Loucy (cell line): ENCODE measurements around the gene TTC21A.

Source experiments
- H2AFZ ChIP-seq: fragments of 200-600 bp; sonication (generic); 2 replicates; pipeline ENCODE4 v1.6.0; 2016; ENCODE audit warnings: antibody characterized with exemption, mild to moderate bottlenecking, low read length, moderate library complexity
- H3F3A ChIP-seq: fragments of 200-600 bp; 2 replicates; pipeline ENCODE4 v1.6.0; 2016; ENCODE audit warnings: antibody characterized with exemption, low read depth, mild to moderate bottlenecking
- H3K27me3 ChIP-seq: fragments of 200-600 bp; sonication (generic); 2 replicates; pipeline ENCODE4 v1.6.1; 2014; ENCODE audit warnings: low read length, mild to moderate bottlenecking; ENCODE audit not compliant: insufficient read depth, poor library complexity, severe bottlenecking
- H3K36me3 ChIP-seq: fragments of 200-600 bp; sonication (generic); 2 replicates; pipeline ENCODE4 v1.6.1; 2016; ENCODE audit warnings: low read length; ENCODE audit not compliant: insufficient read depth
- H3K4me1 ChIP-seq: fragments of 200-600 bp; sonication (generic); 2 replicates; pipeline ENCODE4 v1.5.1; 2014; ENCODE audit warnings: low read length, mild to moderate bottlenecking; ENCODE audit not compliant: insufficient read depth, poor library complexity, severe bottlenecking
- H3K4me2 ChIP-seq: fragments of 200-600 bp; sonication (generic); 2 replicates; pipeline ENCODE4 v1.6.0; 2014; ENCODE audit warnings: antibody characterized with exemption, low read length, low read depth, mild to moderate bottlenecking; ENCODE audit not compliant: poor library complexity, severe bottlenecking
- H3K4me3 ChIP-seq: fragments of 200-600 bp; sonication (generic); 2 replicates; pipeline ENCODE4 v1.5.1; 2014; ENCODE audit warnings: low read length, mild to moderate bottlenecking, mixed read lengths; ENCODE audit not compliant: poor library complexity, severe bottlenecking
- H3K79me2 ChIP-seq: fragments of 200-600 bp; sonication (generic); 2 replicates; pipeline ENCODE4 v1.6.1; 2014; ENCODE audit warnings: low read length; ENCODE audit not compliant: insufficient read depth
- H3K9ac ChIP-seq: fragments of 200-600 bp; sonication (generic); 2 replicates; pipeline ENCODE4 v1.6.0; 2014; ENCODE audit warnings: mild to moderate bottlenecking, low read depth, low read length, moderate library complexity; ENCODE audit not compliant: poor library complexity, severe bottlenecking
- H3K9me2 ChIP-seq: fragments of 200-600 bp; sonication (generic); replicated peaks from 2 replicates; pipeline ENCODE4 v1.6.1; 2016; ENCODE audit warnings: low read depth, low read length, mixed read lengths
- H3K9me3 ChIP-seq: fragments of 200-600 bp; sonication (generic); 2 replicates; pipeline ENCODE4 v1.6.1; 2014; ENCODE audit warnings: mild to moderate bottlenecking, antibody characterized with exemption, low read length, low read depth; ENCODE audit not compliant: insufficient read depth
- H4K20me1 ChIP-seq: fragments of 200-600 bp; sonication (generic); 2 replicates; pipeline ENCODE4 v1.6.0; 2014; ENCODE audit warnings: antibody characterized with exemption, low read length, mild to moderate bottlenecking; ENCODE audit not compliant: insufficient read depth, poor library complexity, severe bottlenecking
- CTCF ChIP-seq: fragments of 200-600 bp; sonication (generic); conservative IDR thresholded peaks from 2 replicates; pipeline ENCODE4 v1.5.1; 2014; ENCODE audit warnings: mild to moderate bottlenecking, antibody characterized with exemption, low read length
- EZH2phosphoT487 ChIP-seq: fragments of 200-600 bp; IDR thresholded peaks from 2 replicates; pipeline ENCODE4 v1.6.1; 2018; ENCODE audit warnings: antibody characterized with exemption, mild to moderate bottlenecking, moderate library complexity, borderline replicate concordance

The TTC21A gene

GRCh38 chr3:39090922-39091321 lies 16.6 kb upstream of the TTC21A start:
- Histone ChIP-seq H3K36me3 (peaks cover 94% of the 10 kb centered on the region; the same call in 1 of the 2 replicates), H3K27me3 (no peaks in the 10 kb centered on the region)

GRCh38 chr3:39094851-39095677 lies 12.4 kb upstream of the TTC21A start:
- Histone ChIP-seq H2AFZ (no peak overlapping the region), H3K27me3 (no peaks in the 10 kb centered on the region), H3K4me3 (no peak overlapping the region), H3K9me3 (no peaks in the 10 kb centered on the region), H3K4me2 (no peak overlapping the region), H3K79me2 (no peaks in the 10 kb centered on the region), H3K9ac (no peak overlapping the region), H3F3A (no peaks in the 10 kb centered on the region), H4K20me1 (no peaks in the 10 kb centered on the region), H3K9me2 (no peaks in the 10 kb centered on the region), H3K36me3 (peaks cover 96% of the 10 kb centered on the region; the same call in 1 of the 2 replicates), H3K4me1 (no peaks in the 10 kb centered on the region)
- TF ChIP-seq EZH2phosphoT487 (no peak), CTCF (no peak)

More at GRCh38 chr3:39090922-39091321, 16.6 kb upstream of the TTC21A start:
- Histone ChIP-seq H3F3A (no peaks in the 10 kb centered on the region), H3K79me2 (no peaks in the 10 kb centered on the region), H3K4me3 (no peak overlapping the region), H3K9me3 (no peaks in the 10 kb centered on the region), H3K4me2 (no peak overlapping the region), H2AFZ (no peak overlapping the region), H3K4me1 (no peaks in the 10 kb centered on the region), H3K9me2 (no peaks in the 10 kb centered on the region), H3K9ac (no peak overlapping the region), H4K20me1 (no peaks in the 10 kb centered on the region)
- TF ChIP-seq CTCF (no peak), EZH2phosphoT487 (no peak)

- Histone ChIP-seq H3K36me3 (peaks cover 96% of the 10 kb centered on the region; the same call in 1 of the 2 replicates), H3K9ac (no peak overlapping the region), H3K27me3 (no peaks in the 10 kb centered on the region), H4K20me1 (no peaks in the 10 kb centered on the region), H3K9me2 (no peaks in the 10 kb centered on the region), H3K9me3 (no peaks in the 10 kb centered on the region), H3K79me2 (no peaks in the 10 kb centered on the region), H3K4me3 (no peak overlapping the region), H2AFZ (no peak overlapping the region), H3F3A (no peaks in the 10 kb centered on the region), H3K4me2 (no peak overlapping the region), H3K4me1 (no peaks in the 10 kb centered on the region)
- no peak for TF ChIP-seq EZH2phosphoT487
- TF ChIP-seq CTCF, result no peak
Measured at GRCh38 chr3:39095778-39096177, 11.7 kb upstream of the TTC21A start.
